Activated naive CD4-positive, alpha-beta T cell treated with Interleukin-2 at 50 U/mL for 16 hours (primary cell): ENCODE data around the gene KRT25.
"Not testable (repeated sequence)": the region's sequence is repeated elsewhere in the genome, so short reads cannot be mapped to it uniquely, and the experiment has no call there.

ENCODE experiments used
- DNase-seq: peaks from one replicate; pipeline ENCODE4 v3.0.0-alpha.2; 2020

KRT25 gene

GRCh38 chr17:40751065-40751464 lies 4.1 kb downstream of the KRT25 start:
- no peak for DNase-seq

GRCh38 chr17:40750391-40750790 lies 4.7 kb downstream of the KRT25 start:
- no peak for DNase-seq

GRCh38 chr17:40748666-40749065 lies 6.5 kb downstream of the KRT25 start:
- DNase-seq: not testable (repeated sequence)

GRCh38 chr17:40738553-40738952 lies 16.6 kb downstream of the KRT25 start:
- no peak for DNase-seq

- no peak for DNase-seq
Measured at GRCh38 chr17:40735016-40735415, 20.1 kb downstream of the KRT25 start.

- no peak for DNase-seq
Measured at GRCh38 chr17:40734018-40734417, 21.1 kb downstream of the KRT25 start.

GRCh38 chr17:40730970-40731369 lies 24.2 kb downstream of the KRT25 start:
- no peak for DNase-seq

GRCh38 chr17:40727447-40728231 lies 27.5 kb downstream of the KRT25 start:
- DNase-seq: no peak

- DNase-seq: no peak
Measured at GRCh38 chr17:40726919-40727318, 28.2 kb downstream of the KRT25 start.

GRCh38 chr17:40724656-40725055 lies 30.5 kb downstream of the KRT25 start:
- DNase-seq: no peak

GRCh38 chr17:40722241-40722640 lies 32.9 kb downstream of the KRT25 start:
- no peak for DNase-seq

GRCh38 chr17:40720899-40721298 lies 34.2 kb downstream of the KRT25 start:
- DNase-seq: no peak

GRCh38 chr17:40718930-40719329 lies 36.2 kb downstream of the KRT25 start:
- DNase-seq: no peak

GRCh38 chr17:40717776-40718175 lies 37.4 kb downstream of the KRT25 start:
- DNase-seq: no peak

GRCh38 chr17:40714473-40714872 lies 40.7 kb downstream of the KRT25 start:
- no peak for DNase-seq

- no peak for DNase-seq
Measured at GRCh38 chr17:40707745-40708144, 47.4 kb downstream of the KRT25 start.

GRCh38 chr17:40705584-40705983 lies 49.5 kb downstream of the KRT25 start:
- DNase-seq: no peak

- no peak for DNase-seq
Measured at GRCh38 chr17:40703652-40704051, 51.5 kb downstream of the KRT25 start, which contains the start of gene KRT24. Gene KRT24, minus strand, starts transcription at chr17:40703752. Its CDS starts 59 bp downstream, at chr17:40703693.

- no peak for DNase-seq
Measured at GRCh38 chr17:40702271-40702670, 52.9 kb downstream of the KRT25 start.

GRCh38 chr17:40699853-40700252 lies 55.3 kb downstream of the KRT25 start:
- no peak for DNase-seq

GRCh38 chr17:40699371-40699770 lies 55.8 kb downstream of the KRT25 start:
- no peak for DNase-seq
